Measurements from ENCODE around the gene AHDC1. TPM values are rescaled to one million over a fixed set of nuclear protein-coding genes. Genes with fewer than 3 reads are reported as not detected.

AHDC1 gene
- total RNA-seq, 4 donors from 2014 or later = 37.7 to 63.0 (median 52.5) TPM

GRCh38 chr1:27603309-27603680, 649 bp downstream of the AHDC1 start:
- peak overlapping the region; percentile 90 for H3K4me3 ChIP-seq (ENCODE audit: low read depth, poor library complexity, severe bottlenecking)
- intact Hi-C loops (cut with DNase I; ENCODE audit: low total_unique reads) = loop anchor here (5.0 to 10.0 kb wide), 2 partner anchors 46 to 308 kb away; no protein-coding TSS in a partner anchor
- 0% methylated on average over 7 to 24 of the region's 43 CpGs for WGBS, 2 donors
- TF ChIP-seq CTCF (IDR thresholded peaks at IDR 0.05) = no peak
- TF ChIP-seq POLR2A (IDR thresholded peaks at IDR 0.05) = no peak
- peak in 1 of 2 donors; percentile 93 for DNase-seq (ENCODE audit: low spot score in 2 of 2)

- peak overlapping the region; percentile 90 for H3K4me3 ChIP-seq (ENCODE audit: low read depth, poor library complexity, severe bottlenecking)
- intact Hi-C loops (cut with DNase I; ENCODE audit: low total_unique reads) = loop anchor here (5.0 to 10.0 kb wide), 2 partner anchors 45 to 308 kb away; no protein-coding TSS in a partner anchor
- TF ChIP-seq CTCF (IDR thresholded peaks at IDR 0.05) = no peak
- 1% methylated on average over 22 to 23 of the region's 54 CpGs for WGBS, 2 donors
- DNase-seq (ENCODE audit: low spot score in 2 of 2) = peak in 1 of 2 donors; percentile 92
Observed at GRCh38 chr1:27602462-27603308, 1.3 kb downstream of the AHDC1 start.

GRCh38 chr1:27601771-27602461, 2.0 kb downstream of the AHDC1 start:
- no peak for TF ChIP-seq POLR2A (IDR thresholded peaks at IDR 0.05)
- TF ChIP-seq CTCF (IDR thresholded peaks at IDR 0.05) = no peak
- intact Hi-C loops (cut with DNase I; ENCODE audit: low total_unique reads) = loop anchor here (5.0 to 10.0 kb wide), 2 partner anchors 45 to 307 kb away; no protein-coding TSS in a partner anchor
- no peak for DNase-seq (ENCODE audit: low spot score in 2 of 2)
- peak overlapping the region; percentile 90 for H3K4me3 ChIP-seq (ENCODE audit: low read depth, poor library complexity, severe bottlenecking)
- 2 to 3% methylated on average over 13 to 15 of the region's 23 CpGs for WGBS, 2 donors

GRCh38 chr1:27601321-27601770, 2.6 kb downstream of the AHDC1 start:
- no peak for DNase-seq (ENCODE audit: low spot score in 2 of 2)
- no peak overlapping the region for H3K4me3 ChIP-seq (ENCODE audit: low read depth, poor library complexity, severe bottlenecking)
- no peak for TF ChIP-seq POLR2A (IDR thresholded peaks at IDR 0.05)
- intact Hi-C loops (cut with DNase I; ENCODE audit: low total_unique reads) = loop anchor here (5.0 to 10.0 kb wide), 2 partner anchors 44 to 307 kb away; no protein-coding TSS in a partner anchor

- no peak overlapping the region for H3K4me3 ChIP-seq (ENCODE audit: low read depth, poor library complexity, severe bottlenecking)
Observed at GRCh38 chr1:27600498-27601175, 3.3 kb downstream of the AHDC1 start.

More at GRCh38 chr1:27600498-27601175, 3.3 kb downstream of the AHDC1 start:
- 50 to 54% methylated on average over 3 of the region's 3 CpGs for WGBS, 2 donors
- intact Hi-C loops (cut with DNase I; ENCODE audit: low total_unique reads) = loop anchor here (5.0 to 10.0 kb wide), 2 partner anchors 43 to 306 kb away; no protein-coding TSS in a partner anchor
- no peak for DNase-seq (ENCODE audit: low spot score in 2 of 2)
- TF ChIP-seq CTCF (IDR thresholded peaks at IDR 0.05) (no peak), POLR2A (IDR thresholded peaks at IDR 0.05) (no peak)
